Skeletal muscle cell (primary cell): ENCODE data around the gene TRMT1.

ENCODE experiments used
- DNase-seq: peaks from one replicate; pipeline ENCODE4 v3.0.0-alpha.2; 2010; ENCODE audit warnings: low read depth
- H3K4me3 ChIP-seq: 2 replicates; pipeline ENCODE4 v1.5.1; 2011; ENCODE audit warnings: low read depth, mild to moderate bottlenecking, control low read depth, low read length, moderate library complexity

The TRMT1 gene

GRCh38 chr19:13060964-13061927 lies 55.3 kb downstream of the TRMT1 start:
- DNase-seq, result no peak
- peak overlapping the region; percentile 14 for H3K4me3 ChIP-seq

- no peak overlapping the region for H3K4me3 ChIP-seq
- no peak for DNase-seq
Measured at GRCh38 chr19:13060233-13060963, 56.1 kb downstream of the TRMT1 start.

DNA sequence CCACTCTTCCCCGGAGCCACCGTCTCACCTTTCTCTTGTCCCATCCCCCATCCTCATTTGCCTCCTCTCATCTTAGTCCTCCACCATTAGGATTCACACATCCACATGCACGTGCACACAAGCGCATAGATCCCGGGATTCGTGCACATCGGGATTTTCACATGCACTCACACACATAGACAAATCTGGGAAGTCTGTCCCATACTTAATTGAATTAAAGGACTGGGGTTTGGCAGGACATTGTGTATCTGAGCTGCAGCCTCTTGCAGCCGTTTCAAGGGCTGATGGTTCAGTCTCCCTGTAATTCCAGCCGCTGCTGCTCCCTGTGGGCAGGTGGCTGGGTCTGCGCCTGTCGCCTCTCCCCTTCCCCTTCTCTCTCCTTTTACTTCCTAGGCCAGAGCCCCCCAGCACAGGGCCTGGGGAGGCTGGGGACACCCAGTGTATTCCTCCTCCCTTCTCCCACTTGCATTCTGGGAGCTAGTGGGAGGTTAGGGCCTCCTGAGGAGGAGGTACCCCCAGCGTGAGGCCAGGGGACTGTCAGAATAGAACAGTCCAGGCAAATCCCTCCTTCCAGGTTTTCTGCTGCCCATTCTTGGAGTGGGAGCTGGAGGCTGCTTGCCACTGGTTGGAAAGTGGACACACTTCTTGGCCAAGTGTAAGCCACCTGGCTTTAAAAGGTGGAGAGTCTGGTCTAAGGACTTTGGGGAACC lies 57.4 kb downstream of the TRMT1 start:
- H3K4me3 ChIP-seq, result no peak overlapping the region
- DNase-seq, result no peak

GRCh38 chr19:13057744-13058143 lies 58.8 kb downstream of the TRMT1 start:
- no peak for DNase-seq
- no peak overlapping the region for H3K4me3 ChIP-seq

GRCh38 chr19:13057147-13057572 lies 59.4 kb downstream of the TRMT1 start:
- DNase-seq, result no peak
- no peak overlapping the region for H3K4me3 ChIP-seq

DNA sequence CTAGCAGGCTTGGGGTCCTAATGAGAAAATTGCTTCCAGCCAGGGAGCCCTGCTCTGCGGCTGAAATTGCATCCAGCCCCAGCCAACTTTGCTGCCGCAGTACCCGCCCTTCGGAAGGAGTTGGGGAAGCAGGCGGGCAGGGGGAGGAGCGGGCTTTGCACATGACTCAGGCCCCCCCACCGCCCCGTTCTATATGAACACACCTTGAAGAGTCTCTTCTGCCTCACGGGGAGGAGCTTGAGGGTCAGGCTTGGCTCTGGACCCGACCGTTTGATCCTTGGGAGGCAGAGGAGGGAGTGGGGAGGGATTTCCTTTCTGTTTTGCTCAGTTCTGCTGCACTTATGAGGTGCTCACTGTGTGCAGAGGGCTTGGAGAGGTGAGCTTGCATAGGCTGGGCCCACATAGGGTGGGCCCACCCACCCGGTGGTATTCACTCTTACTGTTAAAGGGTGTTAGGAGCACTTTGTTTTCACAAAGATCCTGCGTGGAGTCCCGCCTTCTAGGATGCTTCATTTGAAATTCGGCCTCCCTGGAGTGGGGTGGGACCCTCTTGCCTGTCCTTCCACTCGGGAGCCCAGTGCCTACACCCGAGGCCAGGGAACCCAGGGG lies 60.4 kb downstream of the TRMT1 start:
- DNase-seq, result peak; percentile 32
- H3K4me3 ChIP-seq, result peak overlapping the region; percentile 26

DNA sequence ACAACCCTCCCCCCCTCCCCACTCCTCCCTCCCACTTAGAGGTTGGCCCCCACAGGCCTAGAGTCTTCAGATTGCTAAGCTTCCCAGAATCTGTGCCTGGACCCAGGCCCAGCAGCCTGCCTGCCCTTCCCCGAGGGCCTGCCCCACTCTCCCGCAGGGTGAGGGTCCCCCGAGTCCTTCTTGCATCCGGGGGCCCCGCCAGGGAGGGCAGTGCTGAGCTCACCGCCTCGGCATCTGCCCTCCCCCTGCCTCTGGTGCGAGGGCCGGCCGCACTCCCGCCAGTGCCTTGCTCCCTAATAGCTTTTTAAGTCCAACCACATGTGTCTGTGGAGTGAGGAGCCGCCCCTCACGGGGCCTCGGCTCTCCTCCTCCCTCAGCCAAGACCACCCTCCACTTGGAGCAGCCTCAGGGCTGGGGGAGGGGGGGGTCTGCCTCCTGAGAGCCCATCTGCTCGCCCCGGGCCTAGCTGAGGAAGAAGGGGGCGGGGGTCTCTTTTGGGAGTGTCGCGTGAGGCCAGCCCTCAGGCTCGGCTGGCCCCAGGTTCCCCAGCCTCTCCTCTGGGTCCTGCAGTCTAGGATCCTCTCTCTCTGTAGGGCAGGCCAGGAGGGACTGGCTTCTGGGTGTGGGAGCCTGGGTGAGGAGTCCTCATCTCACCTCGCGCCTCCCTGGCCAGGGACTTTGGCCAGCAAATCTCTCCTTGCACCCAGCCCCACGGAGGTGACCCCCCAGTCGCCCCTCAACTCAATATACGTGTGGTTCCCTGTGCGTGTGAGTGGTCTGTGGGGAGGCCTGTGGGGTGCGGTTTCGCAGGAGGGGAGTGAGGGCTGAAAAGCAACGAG lies 61.1 kb downstream of the TRMT1 start:
- peak overlapping the region; percentile 26 for H3K4me3 ChIP-seq
- DNase-seq, result peak; percentile 77
